Activated naive CD4-positive, alpha-beta T cell treated with anti-CD3 and anti-CD28 coated beads, Interleukin-2, amount 50 U/mL, for 24 hours (primary cell): ENCODE results near the gene SPHK1.
"Not testable (repeated sequence)": the region's sequence is repeated elsewhere in the genome, so short reads cannot be mapped to it uniquely, and the experiment has no call there.

Experiments
- H3K27ac Mint-ChIP-seq: one replicate; pipeline ENCODE4 v1.8.0; 2021; ENCODE audit warnings: mild to moderate bottlenecking, mixed read lengths
- H3K27me3 Mint-ChIP-seq: one replicate; pipeline ENCODE4 v1.8.0; 2021; ENCODE audit warnings: mixed read lengths
- H3K36me3 Mint-ChIP-seq: one replicate; pipeline ENCODE4 v1.8.0; 2021; ENCODE audit warnings: mixed read lengths
- H3K4me1 Mint-ChIP-seq: one replicate; pipeline ENCODE4 v1.8.0; 2021; ENCODE audit warnings: mixed read lengths
- H3K4me3 Mint-ChIP-seq: one replicate; pipeline ENCODE4 v1.8.0; 2021; ENCODE audit warnings: mild to moderate bottlenecking, mixed read lengths
- H3K9me3 Mint-ChIP-seq: one replicate; pipeline ENCODE4 v1.8.0; 2021; ENCODE audit warnings: mixed read lengths

Gene SPHK1

DNA sequence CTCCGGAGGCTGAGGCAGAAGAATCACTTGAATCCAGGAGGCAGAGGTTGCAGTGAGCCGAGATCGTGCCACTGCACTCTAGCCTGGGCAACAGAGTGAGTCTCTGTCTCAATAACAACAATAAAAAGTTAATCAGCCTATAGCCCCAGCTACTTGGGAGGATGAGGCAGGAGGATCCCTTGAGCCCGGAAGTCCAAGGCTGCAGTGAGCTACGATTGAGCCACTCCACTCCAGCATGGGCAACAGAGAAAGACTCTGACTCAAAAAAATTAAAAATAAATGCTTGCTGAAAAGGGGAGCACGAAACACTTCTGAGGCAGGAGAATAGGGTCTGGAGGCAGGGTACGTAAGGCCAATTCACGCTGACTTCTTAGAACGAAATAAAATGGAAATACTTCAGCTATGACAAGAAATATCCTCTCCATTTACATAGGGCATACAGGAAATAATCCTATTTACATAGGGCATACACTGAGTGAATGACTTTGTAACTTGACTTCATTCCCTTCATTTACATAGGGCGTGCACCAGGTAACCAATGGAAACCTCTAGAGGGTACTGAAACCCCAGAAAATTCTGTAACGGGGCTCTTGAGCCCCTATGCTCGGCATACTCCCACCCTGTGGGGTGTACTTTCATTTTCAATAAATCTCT lies 27.5 kb upstream of the SPHK1 start:
- Mint-ChIP-seq H3K4me3 (no peak overlapping the region), H3K27ac (no peak overlapping the region), H3K27me3 (no peaks in the 10 kb centered on the region), H3K4me1 (peaks cover 7% of the 10 kb centered on the region), H3K9me3 (no peaks in the 10 kb centered on the region), H3K36me3 (no peaks in the 10 kb centered on the region)

DNA sequence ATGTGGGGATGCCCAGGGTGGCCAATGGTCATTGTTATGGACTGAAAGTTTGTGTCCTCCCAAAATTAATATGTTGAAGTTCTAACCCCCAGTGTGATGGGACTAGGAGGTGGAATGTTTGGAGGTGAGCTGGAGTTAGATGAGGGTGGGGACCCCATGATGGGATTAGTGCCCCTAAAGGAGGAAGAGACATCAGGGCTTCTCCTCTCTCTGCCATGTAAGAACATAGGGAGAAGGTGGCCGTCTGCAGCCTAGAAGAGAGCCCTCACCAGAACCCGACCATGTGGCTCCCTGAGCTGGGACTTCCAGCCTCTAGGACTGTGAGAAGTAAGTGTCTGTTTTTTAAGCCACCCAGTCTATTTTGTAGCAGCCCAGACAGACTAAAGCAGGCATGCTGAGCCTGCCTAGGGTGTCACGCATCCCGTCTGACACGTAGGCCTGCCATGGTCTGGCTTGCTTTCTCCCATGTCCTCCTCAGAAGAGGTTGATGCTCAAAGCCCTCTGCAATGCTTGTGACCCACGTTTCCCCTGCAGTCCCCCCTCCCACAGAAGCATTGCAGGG lies 26.7 kb upstream of the SPHK1 start:
- H3K4me3 Mint-ChIP-seq: no peak overlapping the region
- no peaks in the 10 kb centered on the region for H3K27me3 Mint-ChIP-seq
- H3K9me3 Mint-ChIP-seq: no peaks in the 10 kb centered on the region
- H3K4me1 Mint-ChIP-seq: peaks cover 3% of the 10 kb centered on the region
- H3K27ac Mint-ChIP-seq: no peak overlapping the region
- no peaks in the 10 kb centered on the region for H3K36me3 Mint-ChIP-seq

DNA sequence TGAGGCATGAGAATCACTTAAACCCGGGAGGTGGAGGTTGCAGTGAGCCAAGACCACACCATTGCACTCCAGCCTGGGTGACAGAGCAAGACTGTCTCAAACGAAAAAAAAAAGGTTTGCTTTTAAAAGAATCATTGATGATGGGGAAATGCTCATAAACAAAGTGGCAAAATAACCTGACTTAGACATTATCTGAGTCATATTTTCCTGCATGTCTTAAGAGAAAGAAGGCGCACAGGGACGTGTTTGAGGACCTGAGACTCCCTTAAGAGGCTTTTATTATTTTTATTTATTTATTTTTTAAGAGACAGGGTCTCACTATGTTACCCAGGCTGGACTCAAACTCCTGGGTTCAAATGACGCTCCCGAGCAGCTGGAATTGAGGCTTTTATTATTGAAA lies 25.0 kb upstream of the SPHK1 start:
- no peaks in the 10 kb centered on the region for H3K27me3 Mint-ChIP-seq
- H3K36me3 Mint-ChIP-seq: no peaks in the 10 kb centered on the region
- no peaks in the 10 kb centered on the region for H3K4me1 Mint-ChIP-seq
- H3K9me3 Mint-ChIP-seq: no peaks in the 10 kb centered on the region
- no peak overlapping the region for H3K4me3 Mint-ChIP-seq
- H3K27ac Mint-ChIP-seq: no peak overlapping the region

DNA sequence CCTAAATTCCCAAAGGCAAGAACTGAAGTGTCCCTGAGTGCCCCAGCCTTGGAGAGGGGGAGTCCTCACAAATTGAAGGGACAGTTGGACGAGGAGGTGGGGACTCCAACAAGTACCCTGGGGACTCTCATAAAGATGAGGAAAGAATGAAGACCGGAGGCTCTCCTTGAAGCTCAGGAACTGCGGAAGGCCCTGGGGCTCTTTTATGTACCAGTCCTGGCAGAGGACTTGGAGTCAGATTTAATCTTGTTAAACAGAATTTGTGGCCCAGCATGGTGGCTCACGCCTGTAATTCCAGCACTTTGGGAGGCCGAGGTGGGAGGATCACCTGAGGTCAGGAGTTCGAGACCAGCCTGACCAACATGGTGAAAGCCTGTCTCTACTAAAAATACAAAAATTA lies 24.6 kb upstream of the SPHK1 start:
- H3K36me3 Mint-ChIP-seq, H3K27ac Mint-ChIP-seq, H3K4me3 Mint-ChIP-seq, H3K4me1 Mint-ChIP-seq, H3K9me3 Mint-ChIP-seq, H3K27me3 Mint-ChIP-seq: not testable (repeated sequence)

DNA sequence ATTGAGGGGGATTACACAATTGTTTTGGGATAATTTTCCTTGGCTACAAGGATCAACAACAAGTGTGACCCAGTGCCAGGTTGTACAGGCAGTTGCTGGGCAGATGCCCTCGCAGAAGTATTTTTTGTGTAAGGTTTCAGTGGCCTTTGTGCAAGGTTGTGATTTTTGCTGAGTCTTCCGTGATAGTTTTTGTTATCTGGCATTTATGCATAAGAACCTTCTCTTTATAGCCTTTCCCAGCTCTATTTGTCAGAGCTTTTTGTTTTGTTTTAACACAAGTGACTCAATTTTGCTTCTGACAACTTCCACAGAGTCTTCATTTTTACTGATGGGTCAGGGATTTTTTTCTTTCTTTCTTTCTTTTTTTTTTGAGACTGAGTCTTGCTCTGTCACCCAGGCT lies 23.9 kb upstream of the SPHK1 start:
- Mint-ChIP-seq H3K4me3 (no peak overlapping the region), H3K36me3 (no peaks in the 10 kb centered on the region), H3K27me3 (no peaks in the 10 kb centered on the region), H3K9me3 (no peaks in the 10 kb centered on the region), H3K4me1 (no peaks in the 10 kb centered on the region), H3K27ac (no peak overlapping the region)

DNA sequence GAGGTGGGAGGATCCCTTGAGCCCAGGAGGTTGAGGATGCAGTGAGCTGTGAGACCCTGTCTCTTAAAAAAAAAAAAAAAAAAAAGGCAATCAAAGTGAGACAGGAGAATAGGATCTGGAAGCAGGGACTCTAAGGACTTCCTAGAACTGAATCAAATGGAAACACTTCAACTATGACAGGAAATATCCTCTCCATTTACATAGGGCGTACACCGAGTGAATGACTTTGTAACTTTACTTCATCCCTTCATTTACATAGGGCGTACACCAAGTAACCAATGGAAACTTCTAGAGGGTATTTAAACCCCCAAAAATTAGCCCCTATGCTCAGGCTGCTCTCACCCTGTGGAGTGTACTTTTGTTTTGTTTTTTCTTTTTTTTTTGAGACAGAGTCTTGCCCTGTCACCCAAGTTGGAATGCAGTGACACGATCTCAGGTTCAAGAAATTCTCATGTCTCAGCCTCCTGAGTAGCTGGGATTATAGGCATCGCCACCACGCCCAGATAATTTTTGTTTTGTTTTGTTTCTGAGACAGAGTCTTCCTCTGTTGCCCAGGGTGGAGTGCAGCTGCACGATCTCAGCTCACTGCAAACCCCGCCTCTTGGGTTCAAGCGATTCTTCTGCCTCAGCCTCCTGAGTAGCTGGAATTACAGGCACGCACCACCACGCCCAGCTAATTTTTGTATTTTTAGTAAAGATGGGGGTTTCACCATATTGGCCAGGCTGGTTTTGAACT lies 21.1 kb upstream of the SPHK1 start:
- no peak overlapping the region for H3K4me3 Mint-ChIP-seq
- no peaks in the 10 kb centered on the region for H3K36me3 Mint-ChIP-seq
- no peaks in the 10 kb centered on the region for H3K4me1 Mint-ChIP-seq
- no peak overlapping the region for H3K27ac Mint-ChIP-seq
- H3K9me3 Mint-ChIP-seq: no peaks in the 10 kb centered on the region
- no peaks in the 10 kb centered on the region for H3K27me3 Mint-ChIP-seq

DNA sequence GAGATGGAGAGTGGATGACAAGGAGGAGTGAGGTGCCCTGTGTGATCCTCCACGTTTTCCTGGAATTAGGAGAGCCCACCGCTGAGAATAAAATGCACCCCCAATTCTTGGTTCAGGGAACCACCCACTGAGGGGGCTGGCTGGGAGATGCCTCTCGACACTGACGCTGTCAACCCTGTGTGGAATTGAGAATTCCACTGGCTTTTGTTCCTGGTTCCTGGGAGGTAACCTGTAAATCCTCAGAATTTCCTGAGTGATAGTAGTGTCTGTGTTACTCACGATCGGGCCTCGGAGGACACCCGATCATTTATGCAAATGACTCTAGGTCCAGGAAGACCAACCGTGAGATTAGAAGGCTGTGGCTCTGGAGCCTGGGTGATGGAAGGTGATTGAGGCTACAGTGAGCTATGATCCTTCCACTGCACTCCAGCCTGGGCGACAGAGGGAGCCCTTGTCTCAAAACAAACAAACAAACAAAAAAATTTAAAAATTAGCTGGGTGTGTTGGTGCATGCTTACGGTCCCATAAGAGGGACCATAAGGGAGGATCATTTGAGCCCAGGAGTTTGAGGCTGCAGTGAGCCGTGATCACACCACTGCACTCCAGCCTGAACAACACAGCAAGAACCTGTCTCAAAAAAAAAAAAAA lies 19.0 kb upstream of the SPHK1 start:
- Mint-ChIP-seq H3K9me3 (no peaks in the 10 kb centered on the region), H3K36me3 (no peaks in the 10 kb centered on the region), H3K27ac (no peak overlapping the region)

DNA sequence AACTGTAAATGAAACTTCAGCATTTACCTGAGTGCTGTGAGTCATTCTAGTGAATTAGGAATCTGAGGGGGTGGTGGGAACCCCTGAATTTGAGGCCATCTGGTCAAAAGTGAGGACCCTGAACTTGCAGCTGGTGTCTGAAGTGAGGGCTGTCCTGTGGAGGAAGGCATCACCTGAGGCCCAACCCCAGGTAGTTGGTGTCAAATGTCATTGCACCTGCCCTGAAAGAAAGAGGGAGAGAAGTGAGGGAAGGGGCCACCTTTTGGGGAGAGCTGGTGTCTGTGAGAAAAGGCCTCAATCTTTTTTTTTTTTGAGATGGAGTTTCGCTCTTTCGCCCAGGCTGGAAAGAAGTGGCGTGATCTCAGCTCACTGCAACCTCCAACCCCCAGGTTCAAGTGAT lies 18.2 kb upstream of the SPHK1 start:
- H3K27ac Mint-ChIP-seq: no peak overlapping the region
- no peak overlapping the region for H3K4me3 Mint-ChIP-seq
- no peaks in the 10 kb centered on the region for H3K4me1 Mint-ChIP-seq
- no peaks in the 10 kb centered on the region for H3K36me3 Mint-ChIP-seq
- H3K9me3 Mint-ChIP-seq: no peaks in the 10 kb centered on the region
- no peaks in the 10 kb centered on the region for H3K27me3 Mint-ChIP-seq

More for the DNA sequence above, 19.0 kb upstream of the SPHK1 start:
- Mint-ChIP-seq H3K27me3 (no peaks in the 10 kb centered on the region), H3K4me1 (no peaks in the 10 kb centered on the region), H3K4me3 (no peak overlapping the region)

DNA sequence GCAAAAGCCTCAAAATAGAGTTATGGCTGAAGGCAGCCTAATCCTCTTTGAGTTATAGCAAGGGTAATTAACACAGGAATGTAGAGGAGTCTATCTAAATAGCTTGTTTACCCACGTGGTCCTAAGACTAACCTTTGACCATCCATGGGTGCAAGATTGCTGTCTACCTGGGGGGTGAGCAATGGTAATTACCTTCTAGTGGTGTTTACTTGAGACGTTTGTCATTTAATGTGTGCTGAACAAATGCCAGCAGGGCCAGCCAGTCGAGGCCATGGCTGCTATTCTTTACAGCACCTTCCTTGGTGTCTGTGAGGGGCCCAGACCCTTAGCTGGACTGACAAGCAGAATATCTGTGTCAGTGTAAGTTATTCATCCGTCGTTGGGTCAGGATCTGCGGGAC lies 16.8 kb upstream of the SPHK1 start:
- Mint-ChIP-seq H3K36me3 (no peaks in the 10 kb centered on the region), H3K4me3 (no peak overlapping the region), H3K27ac (no peak overlapping the region), H3K9me3 (no peaks in the 10 kb centered on the region), H3K4me1 (no peaks in the 10 kb centered on the region), H3K27me3 (no peaks in the 10 kb centered on the region)

DNA sequence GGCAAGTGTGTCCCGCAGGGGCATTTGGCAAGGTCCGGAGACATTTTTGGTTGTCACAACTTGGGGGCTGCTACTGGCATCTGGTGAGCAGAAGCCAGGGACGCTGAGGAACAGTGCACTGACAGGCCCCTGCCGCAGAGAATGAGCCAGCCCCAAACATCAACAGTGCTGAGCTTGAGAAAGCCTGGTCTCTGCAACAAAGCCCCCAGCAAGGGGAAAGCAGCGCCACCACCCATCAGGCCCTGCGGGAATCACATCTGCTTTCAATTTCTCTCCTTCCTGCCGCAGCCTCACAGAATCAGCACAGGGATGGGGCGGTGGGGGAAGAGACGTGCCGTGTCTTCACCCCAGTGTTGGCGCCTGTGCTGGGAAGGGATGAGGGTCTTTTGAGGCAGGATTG lies 15.9 kb upstream of the SPHK1 start:
- H3K4me3 Mint-ChIP-seq: no peak overlapping the region
- no peaks in the 10 kb centered on the region for H3K4me1 Mint-ChIP-seq
- H3K27ac Mint-ChIP-seq: no peak overlapping the region
- H3K36me3 Mint-ChIP-seq: no peaks in the 10 kb centered on the region
- H3K9me3 Mint-ChIP-seq: no peaks in the 10 kb centered on the region
- no peaks in the 10 kb centered on the region for H3K27me3 Mint-ChIP-seq

DNA sequence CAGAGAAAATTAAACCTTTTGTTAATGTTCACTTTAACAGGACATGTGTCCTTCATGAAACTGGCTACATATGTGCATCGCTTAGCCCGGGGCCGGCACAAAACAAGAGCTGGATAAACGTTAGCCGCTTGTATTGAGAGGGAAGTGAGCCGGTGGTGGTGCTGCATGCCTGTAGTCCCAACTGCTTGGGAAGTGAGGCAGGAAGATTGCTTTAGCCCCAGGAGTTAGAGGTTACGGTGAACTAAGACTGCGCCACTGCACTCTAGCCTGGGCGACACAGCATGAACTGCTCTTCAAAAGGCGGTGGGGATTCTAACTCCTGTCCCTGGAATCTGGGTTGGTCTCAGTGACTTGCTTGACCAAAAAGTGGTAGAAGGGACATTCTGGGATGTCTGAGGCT lies 15.0 kb upstream of the SPHK1 start:
- Mint-ChIP-seq H3K27ac (no peak overlapping the region), H3K36me3 (no peaks in the 10 kb centered on the region), H3K9me3 (no peaks in the 10 kb centered on the region), H3K27me3 (no peaks in the 10 kb centered on the region), H3K4me3 (no peak overlapping the region), H3K4me1 (no peaks in the 10 kb centered on the region)

DNA sequence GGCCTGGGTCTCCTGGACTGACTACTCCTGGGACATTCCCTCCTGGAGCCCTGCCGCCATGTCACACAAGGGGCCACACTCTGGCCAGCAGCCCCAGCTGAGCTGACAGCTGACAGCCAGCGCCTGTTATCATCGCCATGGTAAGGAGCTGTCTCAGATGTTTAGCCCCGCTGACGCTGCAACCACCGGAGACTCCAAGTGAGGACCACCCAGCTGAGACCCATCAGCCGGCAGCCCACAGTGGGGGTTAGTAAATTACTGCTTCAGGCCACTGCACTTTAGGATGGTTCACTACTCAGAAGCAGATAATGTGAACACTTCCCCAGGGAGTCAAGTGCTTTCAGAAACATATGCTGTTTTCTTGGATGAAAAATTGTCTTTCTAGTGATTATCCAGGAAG lies 14.6 kb upstream of the SPHK1 start:
- H3K27me3 Mint-ChIP-seq: no peaks in the 10 kb centered on the region
- no peaks in the 10 kb centered on the region for H3K4me1 Mint-ChIP-seq
- H3K4me3 Mint-ChIP-seq: no peak overlapping the region
- H3K27ac Mint-ChIP-seq: no peak overlapping the region
- H3K36me3 Mint-ChIP-seq: no peaks in the 10 kb centered on the region
- no peaks in the 10 kb centered on the region for H3K9me3 Mint-ChIP-seq

DNA sequence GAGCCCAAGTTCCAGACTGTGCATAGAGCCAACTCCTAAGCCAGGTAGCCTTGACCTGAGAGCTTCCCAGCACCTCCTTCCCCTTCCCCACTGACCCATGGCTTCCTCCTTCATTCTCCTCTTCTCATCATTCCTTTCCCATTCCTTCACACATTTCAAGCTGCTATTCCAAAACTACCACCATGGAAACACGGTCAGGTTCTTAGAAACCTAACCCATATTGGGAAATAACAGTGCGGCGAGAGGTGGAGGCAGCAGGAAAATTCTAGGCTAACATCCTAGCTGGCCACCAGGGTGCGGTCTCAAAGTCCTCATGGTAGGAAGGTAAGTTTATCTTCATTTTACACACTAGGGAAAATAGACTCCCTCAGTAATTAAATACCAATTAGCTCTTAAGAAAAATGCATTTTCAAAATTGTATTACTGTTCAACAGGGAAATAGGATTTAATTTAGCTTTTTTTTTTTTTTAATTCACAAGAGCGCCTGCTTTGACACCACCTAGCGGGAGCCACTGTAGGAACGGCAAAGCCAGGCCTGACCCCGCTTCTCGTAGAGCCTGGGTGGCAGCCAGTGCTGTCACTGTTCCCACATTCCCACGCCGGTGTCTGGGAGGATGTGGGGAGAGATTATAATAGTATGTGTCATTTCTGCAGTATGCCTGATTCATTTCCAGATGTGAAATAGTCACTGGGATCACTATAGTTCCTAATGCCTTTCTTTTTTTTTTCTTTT lies 14.0 kb upstream of the SPHK1 start:
- Mint-ChIP-seq H3K9me3 (no peaks in the 10 kb centered on the region), H3K27ac (no peak overlapping the region), H3K4me3 (no peak overlapping the region), H3K4me1 (no peaks in the 10 kb centered on the region), H3K36me3 (no peaks in the 10 kb centered on the region), H3K27me3 (no peaks in the 10 kb centered on the region)

DNA sequence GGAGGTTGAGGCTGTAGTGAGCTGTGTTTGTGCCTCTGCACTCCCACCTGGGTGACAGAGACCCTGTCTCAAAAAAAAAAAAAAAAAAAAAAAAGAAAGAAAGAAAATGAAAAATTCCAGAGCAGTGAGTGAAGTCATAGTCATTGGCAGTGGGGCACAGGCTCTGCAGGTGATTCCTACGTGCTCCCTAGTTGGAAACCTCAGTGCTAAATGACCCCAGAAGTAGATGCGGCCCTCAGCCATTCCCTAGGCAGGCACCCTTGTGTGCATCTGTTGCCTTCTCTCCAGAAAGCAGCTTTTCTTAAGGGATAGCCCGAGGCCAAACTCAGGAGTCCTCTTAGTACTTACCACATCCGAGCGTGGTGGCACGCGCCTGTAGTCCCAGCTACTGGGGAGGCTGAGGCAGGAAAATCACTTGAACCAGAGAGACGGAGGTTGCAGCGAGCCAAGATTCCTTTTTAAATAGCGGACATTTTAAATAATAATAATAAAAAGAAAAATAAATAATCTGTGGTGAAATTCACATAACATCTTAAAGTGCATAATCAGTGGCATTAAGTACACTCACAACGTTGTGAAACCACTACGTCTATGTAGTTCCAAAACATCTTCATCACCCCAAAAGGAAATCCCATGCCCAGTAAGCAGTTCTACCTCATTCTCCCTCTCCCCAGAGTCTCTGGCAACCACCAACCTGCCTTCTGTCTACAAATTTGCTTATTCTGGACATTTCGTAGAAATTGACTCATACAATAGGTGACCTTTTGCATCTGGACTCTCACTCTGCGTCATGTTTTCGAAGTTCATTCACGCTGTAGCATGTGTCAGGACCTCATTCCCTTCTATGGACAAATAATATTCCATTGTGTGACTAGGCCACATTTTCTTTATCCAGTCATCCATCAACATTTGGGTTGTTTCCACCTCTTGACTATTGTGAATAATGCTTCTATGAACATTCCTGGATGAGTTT lies 12.5 kb upstream of the SPHK1 start:
- Mint-ChIP-seq H3K4me1 (no peaks in the 10 kb centered on the region), H3K36me3 (no peaks in the 10 kb centered on the region), H3K27me3 (no peaks in the 10 kb centered on the region), H3K27ac (no peak overlapping the region), H3K9me3 (no peaks in the 10 kb centered on the region), H3K4me3 (no peak overlapping the region)
